GM10248 (cell line): Measurements from ENCODE around the gene C2.
"Not testable (repeated sequence)": the region's sequence is repeated elsewhere in the genome, so short reads cannot be mapped to it uniquely, and the experiment has no call there.

Source experiments
- CTCF ChIA-PET: fragments of 300-600 bp; sonication (Branson Sonifier 250); formaldehyde crosslinking; extraction: SDS; loops from one replicate; lab custom pipeline; 2021; ENCODE audit warnings: antibody characterized with exemption; lab: Yijun Ruan, JAX
- POLR2A ChIA-PET: fragments of 350-650 bp; sonication (Branson Sonifier 250); formaldehyde crosslinking; extraction: SDS; loops from one replicate; lab custom pipeline; 2020; ENCODE audit warnings: antibody characterized with exemption; lab: Yijun Ruan, JAX
- DNase-seq: peaks from one replicate; pipeline ENCODE4 v3.0.0; 2012; ENCODE audit errors: extremely low spot score
- TF ChIP-seq, protein P1 (sequence below): IDR thresholded peaks from 2 replicates; pipeline ENCODE4 v1.5.1; 2012; ENCODE audit warnings: mild to moderate bottlenecking, low read depth; ENCODE audit errors: extremely low read depth, missing control alignments, control extremely low read depth

The C2 gene

DNA sequence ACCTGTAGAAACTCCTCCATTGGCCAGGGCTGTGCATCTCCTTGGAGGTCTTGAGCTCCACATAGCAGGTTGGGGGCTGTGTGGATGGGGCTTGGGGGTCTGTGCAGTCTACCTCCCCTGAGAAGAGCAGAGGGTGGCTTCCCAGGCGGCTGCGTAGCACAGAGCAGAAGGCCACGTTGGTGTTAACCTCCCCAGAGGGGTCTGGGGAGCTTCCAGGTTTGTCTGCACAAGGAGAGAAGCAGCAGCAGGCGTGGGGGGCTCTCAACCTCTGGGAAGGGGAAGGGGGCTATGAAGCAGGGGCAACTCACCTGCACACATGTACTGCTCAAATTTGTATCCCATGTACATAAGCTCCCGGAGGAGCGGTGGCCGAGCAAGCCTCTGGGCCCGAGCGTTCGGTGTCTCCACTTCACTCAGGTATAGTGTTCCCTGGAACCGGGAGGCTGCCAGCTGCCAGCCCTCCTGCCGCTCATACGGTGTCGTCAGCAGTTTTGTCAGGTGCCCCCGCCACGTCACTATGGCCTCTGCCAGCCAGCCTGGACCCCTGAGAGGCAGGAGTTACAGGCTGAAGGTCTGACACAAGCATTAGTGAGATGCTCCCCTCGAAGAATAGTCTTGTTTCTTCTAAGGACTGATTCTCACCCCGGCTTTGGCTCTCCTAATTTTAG, 43.2 kb downstream of the C2 start:
- TF ChIP-seq, protein P1, sequence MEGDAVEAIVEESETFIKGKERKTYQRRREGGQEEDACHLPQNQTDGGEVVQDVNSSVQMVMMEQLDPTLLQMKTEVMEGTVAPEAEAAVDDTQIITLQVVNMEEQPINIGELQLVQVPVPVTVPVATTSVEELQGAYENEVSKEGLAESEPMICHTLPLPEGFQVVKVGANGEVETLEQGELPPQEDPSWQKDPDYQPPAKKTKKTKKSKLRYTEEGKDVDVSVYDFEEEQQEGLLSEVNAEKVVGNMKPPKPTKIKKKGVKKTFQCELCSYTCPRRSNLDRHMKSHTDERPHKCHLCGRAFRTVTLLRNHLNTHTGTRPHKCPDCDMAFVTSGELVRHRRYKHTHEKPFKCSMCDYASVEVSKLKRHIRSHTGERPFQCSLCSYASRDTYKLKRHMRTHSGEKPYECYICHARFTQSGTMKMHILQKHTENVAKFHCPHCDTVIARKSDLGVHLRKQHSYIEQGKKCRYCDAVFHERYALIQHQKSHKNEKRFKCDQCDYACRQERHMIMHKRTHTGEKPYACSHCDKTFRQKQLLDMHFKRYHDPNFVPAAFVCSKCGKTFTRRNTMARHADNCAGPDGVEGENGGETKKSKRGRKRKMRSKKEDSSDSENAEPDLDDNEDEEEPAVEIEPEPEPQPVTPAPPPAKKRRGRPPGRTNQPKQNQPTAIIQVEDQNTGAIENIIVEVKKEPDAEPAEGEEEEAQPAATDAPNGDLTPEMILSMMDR, result no peak
- POLR2A ChIA-PET, result interaction anchor here (0.6 to 3.3 kb wide), 4 partner anchors 12 to 1277 kb away, joined by 3 to 15 read pairs (median 4); partner anchors contain the start of genes NELFE and SKIC2
- CTCF ChIA-PET, result interaction anchor here (1.5 to 2.0 kb wide), 2 partner anchors 12 to 290 kb away, joined by 4 to 6 read pairs; partner anchors contain the start of genes LY6G5C, NELFE and SKIC2
- no peak for DNase-seq

DNA sequence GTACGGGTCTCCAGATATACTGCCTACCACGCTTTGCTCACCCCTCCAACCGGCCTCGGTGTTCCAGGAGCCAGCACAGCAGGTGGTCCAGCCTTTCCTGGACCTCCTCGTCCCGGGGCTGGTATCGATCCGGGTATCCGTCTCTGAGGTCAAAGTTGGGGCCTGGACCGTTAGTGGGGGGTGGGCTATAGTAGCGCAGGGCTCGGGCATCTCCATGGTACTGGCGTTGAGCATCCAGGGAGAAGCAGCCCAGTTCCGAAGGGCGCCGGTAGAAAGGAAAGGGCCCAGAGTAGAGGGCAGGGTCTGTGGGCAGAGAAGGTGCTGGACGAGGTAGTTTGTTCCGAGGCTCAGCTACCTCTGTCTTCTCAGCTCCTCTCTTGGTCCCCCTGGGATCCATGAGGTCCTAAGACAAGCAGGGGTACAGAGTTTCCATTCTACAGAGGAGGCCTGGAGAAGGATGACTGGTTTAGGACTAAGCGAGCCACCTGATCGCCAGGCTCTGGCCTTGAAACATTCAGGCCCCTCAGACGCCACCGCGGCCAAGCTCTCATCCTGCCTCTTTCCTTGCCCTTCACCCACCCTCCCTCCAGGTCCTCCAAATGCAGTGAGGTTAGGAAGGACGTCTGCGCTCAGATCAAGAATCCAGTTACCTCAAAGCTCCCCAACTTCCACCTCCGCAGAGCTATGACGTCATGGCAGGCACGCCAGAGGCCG, 43.9 kb downstream of the C2 start:
- CTCF ChIA-PET, result interaction anchor here (1.0 to 1.5 kb wide), 4 partner anchors 19 to 290 kb away, joined by 3 to 7 read pairs (median 4); partner anchors contain the start of gene LY6G5C
- POLR2A ChIA-PET, result interaction anchor here (0.6 to 3.3 kb wide), 3 partner anchors 13 to 1276 kb away, joined by 3 to 15 read pairs (median 3); partner anchors contain the start of genes HSPA1B, NELFE and SKIC2
- DNase-seq, result no peak
- TF ChIP-seq, protein P1, result no peak

DNA sequence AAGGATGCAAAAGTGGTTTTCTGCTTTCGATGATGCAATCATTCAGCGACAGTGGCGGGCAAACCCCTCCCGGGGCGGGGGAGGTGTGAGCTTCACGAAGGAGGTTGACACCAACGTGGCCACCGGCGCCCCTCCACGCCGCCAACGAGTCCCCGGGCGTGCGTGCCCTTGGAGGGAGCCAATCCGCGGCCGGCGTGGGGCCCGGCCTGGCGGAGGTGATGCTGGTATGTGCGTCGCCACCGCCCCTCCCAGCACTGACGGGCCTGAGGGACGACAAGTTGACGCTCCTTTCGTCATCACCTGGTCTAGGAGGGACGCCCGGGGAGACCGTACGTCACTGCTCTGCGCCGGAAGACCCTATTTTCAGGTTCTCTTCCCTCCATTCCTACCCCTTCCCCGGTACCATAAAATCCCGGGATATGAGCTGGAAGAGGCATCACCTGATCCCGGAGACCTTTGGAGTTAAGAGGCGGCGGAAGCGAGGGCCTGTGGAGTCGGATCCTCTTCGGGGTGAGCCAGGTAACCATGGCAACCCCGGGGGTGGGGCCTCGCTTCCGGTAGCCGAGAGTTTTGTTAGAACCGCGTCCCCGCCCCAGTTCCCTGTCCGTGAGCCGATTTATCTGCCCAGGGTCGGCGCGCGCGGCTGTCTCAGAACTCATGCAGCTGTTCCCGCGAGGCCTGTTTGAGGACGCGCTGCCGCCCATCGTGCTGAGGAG, 44.6 kb downstream of the C2 start, which contains the start of gene DXO:
Gene DXO, minus strand, starts transcription at position 146 of the 716 bp plus-strand sequence. CDS start 463 bp downstream, outside the sequence.
- ChIA-PET CTCF (interaction anchor here (1.0 to 1.3 kb wide), 3 partner anchors 20 to 282 kb away, joined by 3 to 7 read pairs (median 3); no protein-coding TSS in a partner anchor), POLR2A (interaction anchor here (0.5 to 3.3 kb wide), 4 partner anchors 13 to 145 kb away, joined by 3 to 15 read pairs (median 4); partner anchors contain the start of genes HSPA1B, NELFE, NEU1 and SKIC2)
- DNase-seq, result peak; percentile 99
- TF ChIP-seq, protein P1, result no peak

DNA sequence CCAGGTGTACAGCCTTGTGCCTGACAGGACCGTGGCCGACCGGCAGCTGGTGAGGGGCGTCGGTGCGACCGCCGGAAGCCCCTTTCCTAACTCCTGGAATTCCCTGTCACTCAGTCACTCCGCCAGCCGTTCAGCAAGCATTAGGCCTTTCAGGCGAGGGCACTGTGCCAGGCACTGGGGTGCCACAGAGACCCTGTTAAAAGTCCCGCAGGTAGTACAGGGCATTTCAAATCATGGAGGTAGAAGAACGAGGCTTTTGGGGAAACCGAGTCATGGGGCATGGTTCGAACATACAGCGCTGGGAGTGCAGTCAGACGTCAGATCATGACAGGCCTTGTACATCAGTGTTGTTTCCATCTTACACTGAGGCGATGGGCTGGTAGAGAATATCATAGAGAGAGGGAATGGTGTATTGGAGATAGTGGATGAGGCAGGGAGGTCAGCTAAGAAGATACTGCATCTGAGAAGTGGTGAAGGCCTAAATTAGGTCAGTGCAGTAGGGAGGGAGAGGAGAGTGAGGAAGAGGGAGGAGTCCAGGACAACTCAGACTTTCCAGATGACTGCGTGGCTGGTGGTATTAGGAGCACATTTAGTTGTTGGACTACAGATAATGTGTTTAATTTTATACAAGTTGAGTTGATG, 45.3 kb downstream of the C2 start:
- DNase-seq, result no peak
- TF ChIP-seq, protein P1, result no peak
- CTCF ChIA-PET, result interaction anchor here (1.2 to 1.3 kb wide), 2 partner anchors 21 to 281 kb away, joined by 3 to 7 read pairs; no protein-coding TSS in a partner anchor
- POLR2A ChIA-PET, result interaction anchor here (0.5 to 3.3 kb wide), 3 partner anchors 14 to 117 kb away, joined by 3 to 15 read pairs (median 5); partner anchors contain the start of genes NELFE, NEU1 and SKIC2

DNA sequence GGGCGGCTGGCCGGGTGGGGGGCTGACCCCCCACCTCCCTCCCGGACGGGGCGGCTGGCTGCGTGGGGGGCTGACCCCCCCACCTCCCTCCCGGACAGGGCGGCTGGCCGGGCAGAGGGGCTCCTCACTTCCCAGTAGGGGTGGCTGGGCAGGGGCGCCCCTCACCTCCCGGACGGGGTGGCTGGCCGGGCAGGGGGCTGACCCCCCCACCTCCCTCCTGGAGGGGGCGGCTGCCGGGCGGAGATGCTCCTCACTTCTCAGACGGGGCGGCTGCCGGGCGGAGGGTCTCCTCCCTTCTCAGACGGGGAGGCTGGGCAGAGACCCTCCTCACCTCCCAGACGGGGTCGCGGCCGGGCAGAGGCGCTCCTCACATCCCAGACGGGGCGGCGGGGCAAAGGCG, 48.5 kb downstream of the C2 start:
- POLR2A ChIA-PET, DNase-seq, CTCF ChIA-PET: not testable (repeated sequence)

DNA sequence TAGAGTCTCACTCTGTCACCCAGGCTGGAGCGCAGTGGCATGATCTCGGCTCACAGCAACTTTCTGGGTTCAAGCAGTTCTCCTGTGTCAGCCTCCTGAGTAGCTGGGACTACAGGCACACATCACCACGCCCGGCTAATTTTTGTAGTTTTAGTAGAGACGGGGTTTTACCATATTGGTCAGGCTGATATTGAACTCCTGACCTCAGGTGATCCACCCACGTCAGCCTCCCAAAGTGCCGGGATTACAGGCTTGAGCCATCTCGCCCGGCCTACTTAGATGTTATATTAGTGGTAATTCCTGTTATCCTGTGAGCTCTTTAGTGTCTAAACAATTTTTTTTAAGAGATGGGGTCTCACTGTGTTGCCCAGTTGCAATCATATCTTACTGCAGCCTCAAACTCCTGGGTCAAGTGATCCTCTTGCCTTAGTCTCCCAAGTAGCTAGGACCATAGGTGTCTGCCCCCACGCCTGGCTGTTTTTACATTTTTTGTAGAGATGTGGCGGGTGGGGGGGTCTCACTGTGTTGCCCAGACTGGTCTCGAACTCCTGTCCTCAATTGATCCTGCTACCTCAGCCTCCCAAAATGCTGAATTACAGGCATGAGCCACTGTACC, 50.4 kb downstream of the C2 start:
- CTCF ChIA-PET, result interaction anchor here (1.2 kb wide), 1 partner anchor 25 kb away, joined by 3 read pairs; no protein-coding TSS in a partner anchor
- POLR2A ChIA-PET, result no interaction called here
- no peak for DNase-seq

More for the DNA sequence above, 50.4 kb downstream of the C2 start:
- TF ChIP-seq, protein P1, result no peak
